ENCODE measurements around the gene SLC39A11. TPM values are rescaled to one million over a fixed set of nuclear protein-coding genes. Genes with fewer than 3 reads are reported as not detected.

Gene SLC39A11
- total and polyA plus RNA-seq, 2 of the 13 experiments (the other 11 are each of a cell fraction or from before 2014, with no cell fraction given), result 17.2 to 31.5 TPM

GRCh38 chr17:72972263-72972951 lies 120.1 kb downstream of the SLC39A11 start (continued):
- TF ChIP-seq AFF4 (CRISPR knock-in tag; IDR thresholded peaks at IDR 0.05) (no peak), HOXA7 (CRISPR knock-in tag; IDR thresholded peaks at IDR 0.05) (no peak), ZNF816 (CRISPR knock-in tag; IDR thresholded peaks at IDR 0.05; ENCODE audit: borderline replicate concordance) (no peak), DBP (CRISPR knock-in tag; IDR thresholded peaks at IDR 0.05; ENCODE audit: not compliant biosample characterization) (no peak), DMTF1 (CRISPR knock-in tag; IDR thresholded peaks at IDR 0.05) (no peak), PLRG1 (conservative IDR thresholded peaks at IDR 0.05) (no peak), RXRA (CRISPR knock-in tag; IDR thresholded peaks at IDR 0.05) (peak; percentile 17; the same call in 1 of the 2 replicates), KLF13 (CRISPR knock-in tag; IDR thresholded peaks at IDR 0.05) (no peak), DMAP1 (CRISPR knock-in tag; IDR thresholded peaks at IDR 0.05) (no peak), ZNF646 (CRISPR knock-in tag; IDR thresholded peaks at IDR 0.05) (no peak)
- TF ChIP-seq, protein P1, sequence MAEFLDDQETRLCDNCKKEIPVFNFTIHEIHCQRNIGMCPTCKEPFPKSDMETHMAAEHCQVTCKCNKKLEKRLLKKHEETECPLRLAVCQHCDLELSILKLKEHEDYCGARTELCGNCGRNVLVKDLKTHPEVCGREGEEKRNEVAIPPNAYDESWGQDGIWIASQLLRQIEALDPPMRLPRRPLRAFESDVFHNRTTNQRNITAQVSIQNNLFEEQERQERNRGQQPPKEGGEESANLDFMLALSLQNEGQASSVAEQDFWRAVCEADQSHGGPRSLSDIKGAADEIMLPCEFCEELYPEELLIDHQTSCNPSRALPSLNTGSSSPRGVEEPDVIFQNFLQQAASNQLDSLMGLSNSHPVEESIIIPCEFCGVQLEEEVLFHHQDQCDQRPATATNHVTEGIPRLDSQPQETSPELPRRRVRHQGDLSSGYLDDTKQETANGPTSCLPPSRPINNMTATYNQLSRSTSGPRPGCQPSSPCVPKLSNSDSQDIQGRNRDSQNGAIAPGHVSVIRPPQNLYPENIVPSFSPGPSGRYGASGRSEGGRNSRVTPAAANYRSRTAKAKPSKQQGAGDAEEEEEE (CRISPR knock-in tag; IDR thresholded peaks at IDR 0.05; ENCODE audit: borderline replicate concordance), result no peak

Data from HepG2 (cell line).